Heart right ventricle (tissue), 16 donors: Measurements from ENCODE around the gene PTPRN2. TPM values are rescaled to one million over a fixed set of nuclear protein-coding genes. Genes with fewer than 3 reads are reported as not detected.

Experiments used
- ATAC-seq, 8 donors: fragments of 200-7000 bp; cut with Tn5 transposase; one replicate each; pipeline ENCODE4 v1.9.1; 2020; ENCODE audit warnings: mild to moderate bottlenecking in 8 of 8, moderate library complexity in 8 of 8, moderate number of reproducible peaks in 1 of 8
- DNase-seq, 2 donors: peaks; one replicate each; pipeline ENCODE4 v3.0.0-alpha.2; 2020
- H3K27ac ChIP-seq, 10 donors: fragments of 200-600 bp; sonication (generic) in 2 of 10; one replicate each; pipeline versions ENCODE4 v1.5.0 to v1.8.0; 2020 to 2022; ENCODE audit warnings: mild to moderate bottlenecking in 3 of 10
- H3K27me3 ChIP-seq, 7 donors: fragments of 200-600 bp; one replicate each; pipeline ENCODE4 v1.8.0; 2021 to 2022; ENCODE audit warnings: mild to moderate bottlenecking in 2 of 7
- H3K36me3 ChIP-seq, 9 donors: fragments of 200-600 bp; sonication (generic) in 1 of 9; one replicate each; pipeline versions ENCODE4 v1.5.0 to v1.8.0; 2020 to 2022; ENCODE audit warnings: mild to moderate bottlenecking in 2 of 9
- H3K4me1 ChIP-seq, 9 donors: fragments of 200-600 bp; sonication (generic) in 1 of 9; one replicate each; pipeline versions ENCODE4 v1.5.0 to v1.8.0; 2020 to 2022; ENCODE audit warnings: mild to moderate bottlenecking in 4 of 9
- H3K4me3 ChIP-seq, 10 donors: fragments of 200-600 bp; sonication (generic) in 2 of 10; one replicate each; pipeline versions ENCODE4 v1.5.0 to v1.8.0; 2020 to 2022; ENCODE audit warnings: mild to moderate bottlenecking in 7 of 10, moderate library complexity in 2 of 10
- H3K9me3 ChIP-seq, 11 donors: fragments of 200-600 bp in 10 of 11; sonication (generic) in 2 of 11; one replicate each; pipeline versions ENCODE4 v1.5.0 to v1.8.0; 2013 to 2022; ENCODE audit warnings: mild to moderate bottlenecking in 2 of 11, control low read depth in 1 of 11, moderate library complexity in 1 of 11
- WGBS, 2 donors: extraction: QIAGEN DNeasy Blood & Tissue Kit; methylation state at CpG; one replicate each; pipeline ENCODE4 v1.1.7; 2013; ENCODE audit warnings: inconsistent platforms in 1 of 2; 5-methylcytosine and 5-hydroxymethylcytosine counted together
- intact Hi-C, 10 donors: fragments of 100-400 bp; cut with DNase I; formaldehyde crosslinking; loops; one replicate each; pipeline versions ENCODE4 v1.11.1 to v1.14.2; 2022
- polyA plus RNA-seq, 2 donors: library from polyadenylated mRNA; stranded (reverse); fragments of 200-250 nt; gene quantifications; one replicate each; pipeline ENCODE4 v1.2.3, GENCODE V29; 2013
- total RNA-seq, 10 donors: library from RNA; stranded (reverse); fragmentation: NEBNext Ultra II Directional in 3 of 10; extraction: Animal tissue kit (Norgen Biotek cat#: 25700) in 3 of 10; gene quantifications; one replicate each; pipeline versions ENCODE4 v1.2.1 to v1.2.4, GENCODE V29; 2021 to 2023
- TF ChIP-seq, protein P1 (sequence below), 9 donors: fragments of 200-600 bp; sonication (generic) in 2 of 9; IDR thresholded peaks; one replicate each; pipeline versions ENCODE4 v1.5.0 to v1.8.0; 2021 to 2022; ENCODE audit warnings: antibody characterized with exemption in 9 of 9, mild to moderate bottlenecking in 5 of 9, moderate library complexity in 1 of 9
- donor health status: Arrhythmogenic right ventricular cardiomyopathy.
- donor health status: ischemic (EF 13 %, LVEDD 7.1; RV severe dilation, severe dysfunction).
- donor health status: healthy with polysubstance abuse.
- donor health status: DM: no; HTN: yes; CAD: no.
- donor health status: DM: no; HTN: no; CAD: no.
- donor health status: ischemic (EF 25% LVEDD 6.9; RV normal size, moderate dysfunction).
- donor health status: ischemic (EF 25% LVEDD 5.7; RV mildly dilated, moderate dysfunction).
- donor health status: healthy.
- donor health status: DM: yes; HTN: yes; CAD: no.
- donor health status: Ischemic cardiomyopathy.
- donor health status: ischemic (EF 35%, LVEDD 5.7; RV mildly dilated, moderate dysfunction).
- donor health status: nonischemic (EF 11% LVEDD 7.7; RV severe dilation, severe dysfunction).
- donor health status: DM: yes; HTN: yes; CAD: no.
- donor health status: PGD.
- donor health status: ischemic (EF 29% LVEDD 5.4; RV normal size, mild dysfunction).
- donor health status: nonischemic (EF 23%, LVEDD 6.1; RV moderate dilation, normal function).

Gene PTPRN2
- total and polyA plus RNA-seq, 12 donors: 0.82 to 1.8 (median 1.3) TPM

- Histone ChIP-seq H3K27ac (no peak overlapping the region), H3K9me3 (peaks cover 0 to 22% (median 0%) of the 10 kb centered on the region in 11 donors), H3K36me3 (no peaks in the 10 kb centered on the region), H3K27me3 (peaks cover 0 to 15% (median 0%) of the 10 kb centered on the region in 7 donors), H3K4me1 (no peaks in the 10 kb centered on the region), H3K4me3 (no peak overlapping the region)
- TF ChIP-seq, protein P1, sequence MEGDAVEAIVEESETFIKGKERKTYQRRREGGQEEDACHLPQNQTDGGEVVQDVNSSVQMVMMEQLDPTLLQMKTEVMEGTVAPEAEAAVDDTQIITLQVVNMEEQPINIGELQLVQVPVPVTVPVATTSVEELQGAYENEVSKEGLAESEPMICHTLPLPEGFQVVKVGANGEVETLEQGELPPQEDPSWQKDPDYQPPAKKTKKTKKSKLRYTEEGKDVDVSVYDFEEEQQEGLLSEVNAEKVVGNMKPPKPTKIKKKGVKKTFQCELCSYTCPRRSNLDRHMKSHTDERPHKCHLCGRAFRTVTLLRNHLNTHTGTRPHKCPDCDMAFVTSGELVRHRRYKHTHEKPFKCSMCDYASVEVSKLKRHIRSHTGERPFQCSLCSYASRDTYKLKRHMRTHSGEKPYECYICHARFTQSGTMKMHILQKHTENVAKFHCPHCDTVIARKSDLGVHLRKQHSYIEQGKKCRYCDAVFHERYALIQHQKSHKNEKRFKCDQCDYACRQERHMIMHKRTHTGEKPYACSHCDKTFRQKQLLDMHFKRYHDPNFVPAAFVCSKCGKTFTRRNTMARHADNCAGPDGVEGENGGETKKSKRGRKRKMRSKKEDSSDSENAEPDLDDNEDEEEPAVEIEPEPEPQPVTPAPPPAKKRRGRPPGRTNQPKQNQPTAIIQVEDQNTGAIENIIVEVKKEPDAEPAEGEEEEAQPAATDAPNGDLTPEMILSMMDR (IDR thresholded peaks at IDR 0.05): no peak
- ATAC-seq: no peak
- 91 to 92% methylated on average over 20 of the region's 20 CpGs for WGBS, 2 donors
- no peak for DNase-seq
- intact Hi-C loops: no loop called here
These were observed 525.0 kb downstream of the PTPRN2 start for GRCh38 chr7:158062661-158063060.

GRCh38 chr7:158061884-158062656, 525.6 kb downstream of the PTPRN2 start:
- intact Hi-C loops: no loop called here
- Histone ChIP-seq H3K4me3 (no peak overlapping the region), H3K9me3 (peaks cover 0 to 26% (median 0%) of the 10 kb centered on the region in 11 donors), H3K36me3 (no peaks in the 10 kb centered on the region), H3K27me3 (peaks cover 0 to 10% (median 3%) of the 10 kb centered on the region in 7 donors), H3K27ac (no peak overlapping the region), H3K4me1 (no peaks in the 10 kb centered on the region)
- WGBS, 2 donors: 87 to 90% methylated on average over 24 of the region's 24 CpGs
- TF ChIP-seq, protein P1 (IDR thresholded peaks at IDR 0.05): no peak
- DNase-seq (no peak), ATAC-seq (no peak)

DNA sequence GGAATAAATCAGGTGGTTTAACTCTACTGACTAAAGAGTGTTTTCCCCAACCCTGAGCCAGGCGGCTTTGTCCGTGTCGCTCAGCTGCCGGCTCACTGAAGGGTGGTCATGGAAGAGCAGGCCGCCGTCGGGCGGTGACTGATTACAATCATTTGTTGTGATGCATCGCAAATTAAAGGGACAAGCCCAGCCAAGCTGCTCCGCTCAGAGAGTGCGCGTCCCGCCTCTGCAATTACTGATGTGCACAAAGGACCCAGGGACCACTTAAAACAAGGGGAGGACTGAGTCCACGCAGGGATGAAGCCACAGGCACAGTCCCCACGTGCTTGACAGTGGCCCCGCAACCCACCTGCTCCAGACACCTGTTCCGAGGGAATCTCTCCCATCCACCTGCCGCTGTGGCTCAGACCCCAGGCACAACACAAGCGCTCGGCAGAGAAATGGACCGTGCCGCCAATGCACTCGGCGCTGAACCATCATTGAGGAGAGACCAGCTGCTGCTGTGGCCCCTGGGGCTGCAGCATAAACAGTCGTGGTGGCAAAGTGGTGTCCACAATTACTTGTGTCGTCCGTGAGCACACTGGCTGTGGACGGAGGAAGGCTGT, 526.5 kb downstream of the PTPRN2 start:
- Histone ChIP-seq H3K4me3 (no peak overlapping the region), H3K4me1 (no peaks in the 10 kb centered on the region), H3K9me3 (peaks cover 0 to 26% (median 0%) of the 10 kb centered on the region in 11 donors), H3K27me3 (peaks cover 0 to 10% (median 4%) of the 10 kb centered on the region in 7 donors), H3K36me3 (no peaks in the 10 kb centered on the region), H3K27ac (no peak overlapping the region)
- ATAC-seq: no peak
- WGBS, 2 donors: 91% methylated on average over 28 of the region's 28 CpGs
- intact Hi-C loops: no loop called here
- DNase-seq: no peak
- TF ChIP-seq, protein P1 (IDR thresholded peaks at IDR 0.05): no peak

- intact Hi-C loops: no loop called here
- no peaks in the 10 kb centered on the region for H3K36me3 ChIP-seq
- WGBS, 2 donors: 89 to 92% methylated on average over 12 to 13 of the region's 13 CpGs
- TF ChIP-seq, protein P1 (IDR thresholded peaks at IDR 0.05): no peak
- H3K27ac ChIP-seq: no peak overlapping the region
- no peak for DNase-seq
- H3K4me1 ChIP-seq: no peaks in the 10 kb centered on the region
- H3K9me3 ChIP-seq: peaks cover 0 to 26% (median 0%) of the 10 kb centered on the region in 11 donors
- H3K4me3 ChIP-seq: no peak overlapping the region
- no peak for ATAC-seq
- H3K27me3 ChIP-seq: peaks cover 0 to 10% (median 4%) of the 10 kb centered on the region in 7 donors
These were observed 527.4 kb downstream of the PTPRN2 start for GRCh38 chr7:158060216-158060615.
